HFFc6 (cell line): Measurements from ENCODE around the gene RMI2. TPM values are rescaled to one million over a fixed set of nuclear protein-coding genes. Genes with fewer than 3 reads are reported as not detected.

Source experiments
- DNase-seq: peaks from one replicate; pipeline ENCODE4 v3.0.0-alpha.2; 2018
- H3K27ac Mint-ChIP-seq: 2 replicates; pipeline ENCODE4 v1.8.0; 2020; ENCODE audit warnings: mild to moderate bottlenecking, mixed read lengths
- H3K27me3 Mint-ChIP-seq: 2 replicates; pipeline ENCODE4 v1.8.0; 2021; ENCODE audit warnings: mild to moderate bottlenecking, moderate library complexity, mixed read lengths; ENCODE audit not compliant: insufficient read depth
- H3K36me3 Mint-ChIP-seq: 2 replicates; pipeline ENCODE4 v1.8.0; 2021; ENCODE audit warnings: low read depth, mixed read lengths
- H3K4me1 Mint-ChIP-seq: 2 replicates; pipeline ENCODE4 v1.8.0; 2020; ENCODE audit warnings: low read depth, mixed read lengths
- H3K4me3 Mint-ChIP-seq: 2 replicates; pipeline ENCODE4 v1.8.0; 2020; ENCODE audit warnings: mild to moderate bottlenecking, moderate library complexity, mixed read lengths
- H3K9me3 Mint-ChIP-seq: 2 replicates; pipeline ENCODE4 v1.8.0; 2020; ENCODE audit warnings: mild to moderate bottlenecking, mixed read lengths
- CTCF ChIP-seq: fragments of 200-600 bp; sonication (generic); IDR thresholded peaks from 2 replicates; pipeline ENCODE4 v1.5.0; 2021; ENCODE audit warnings: antibody characterized with exemption, mild to moderate bottlenecking
- total RNA-seq, 6 experiments: library from RNA; stranded (reverse); fragmentation: NEBNext Ultra II Directional; extraction: Animal tissue kit (Norgen Biotek cat#: 25700); gene quantifications; 2 replicates in 1 of 6; 3 replicates in 5 of 6; pipeline ENCODE4 v1.2.3, GENCODE V29; 2021

RMI2 gene
- total RNA-seq, 6 experiments from 2014 or later = 7.3 to 16.2 (median 14.2) TPM

DNA sequence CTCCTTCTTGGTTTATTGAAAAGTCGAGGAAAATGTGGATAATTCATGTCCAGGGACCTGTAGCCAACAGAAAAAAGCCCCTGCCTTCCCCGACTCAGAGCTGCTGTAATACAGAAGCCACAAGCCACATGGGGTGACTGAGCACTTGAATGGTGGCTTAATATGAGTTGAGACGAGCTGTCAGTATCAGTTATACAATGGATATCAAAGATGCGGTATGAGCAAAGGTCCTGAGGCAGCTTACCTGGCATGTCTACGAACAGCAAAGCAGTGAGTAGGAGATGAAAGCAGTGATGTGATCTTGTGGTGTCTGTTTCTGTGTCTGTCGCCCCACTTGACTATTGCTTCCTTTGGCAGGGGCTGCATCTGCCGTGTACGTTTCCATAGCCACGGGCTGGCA is 12.2 kb upstream of the RMI2 start:
- no peak for TF ChIP-seq CTCF
- H3K4me1 Mint-ChIP-seq = peaks cover 36% of the 10 kb centered on the region
- no peaks in the 10 kb centered on the region for H3K36me3 Mint-ChIP-seq

DNA sequence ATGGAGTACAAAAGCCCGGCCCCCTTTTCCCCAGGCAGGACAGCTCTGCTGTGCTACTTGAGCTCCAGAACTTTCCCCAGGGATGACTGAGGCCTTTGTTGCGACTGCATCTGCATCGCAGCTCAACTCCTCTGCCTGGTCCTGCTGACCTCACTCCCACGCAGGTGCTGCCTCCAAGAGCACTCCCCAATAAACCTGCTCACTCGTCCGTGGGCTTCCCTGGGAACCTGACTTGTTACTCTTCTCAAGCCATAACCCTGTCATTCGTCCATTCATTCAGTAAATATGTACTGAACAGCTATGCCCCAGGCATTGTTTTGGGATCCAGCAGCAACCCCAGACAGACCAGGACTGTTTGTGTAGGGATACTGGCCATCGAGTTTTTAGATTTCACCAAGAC is 11.6 kb upstream of the RMI2 start:
- peak overlapping the region; percentile 32 for H3K27ac Mint-ChIP-seq
- H3K9me3 Mint-ChIP-seq = no peaks in the 10 kb centered on the region
- no peak for TF ChIP-seq CTCF
- no peak overlapping the region for H3K4me3 Mint-ChIP-seq
- H3K27me3 Mint-ChIP-seq = no peaks in the 10 kb centered on the region
- H3K4me1 Mint-ChIP-seq = peaks cover 30% of the 10 kb centered on the region
- peak; percentile 61 for DNase-seq
- no peaks in the 10 kb centered on the region for H3K36me3 Mint-ChIP-seq

More for the DNA sequence above, 12.2 kb upstream of the RMI2 start:
- Mint-ChIP-seq H3K27ac (no peak overlapping the region), H3K4me3 (no peak overlapping the region), H3K9me3 (no peaks in the 10 kb centered on the region), H3K27me3 (no peaks in the 10 kb centered on the region)
- no peak for DNase-seq

- no peaks in the 10 kb centered on the region for H3K9me3 Mint-ChIP-seq
- peaks cover 20% of the 10 kb centered on the region for H3K4me1 Mint-ChIP-seq
- no peak overlapping the region for H3K4me3 Mint-ChIP-seq
Measured at GRCh38 chr16:11334831-11335404, 10.3 kb upstream of the RMI2 start.

DNA sequence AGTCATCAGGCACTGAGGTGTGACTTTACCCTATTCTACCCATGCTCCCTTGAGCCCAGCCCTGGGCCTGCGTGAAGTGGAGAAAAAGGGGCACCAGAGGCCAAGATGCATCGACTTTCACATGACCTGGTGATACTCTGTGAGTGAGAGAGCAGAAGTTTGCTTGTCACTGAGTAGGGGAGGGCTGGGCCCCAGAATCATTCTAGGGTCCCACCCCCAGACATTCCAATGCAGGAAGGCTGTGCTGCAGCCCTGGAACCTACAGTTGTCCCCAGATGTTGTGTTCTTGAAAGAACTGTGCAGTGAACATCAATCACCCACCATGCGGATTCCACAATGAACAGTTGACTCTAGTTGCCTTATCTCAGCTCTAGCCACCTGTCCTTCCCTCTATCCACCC is 6.2 kb upstream of the RMI2 start:
- Mint-ChIP-seq H3K36me3 (no peaks in the 10 kb centered on the region), H3K4me3 (no peak overlapping the region), H3K27me3 (peaks cover 4% of the 10 kb centered on the region), H3K27ac (no peak overlapping the region), H3K4me1 (peaks cover 6% of the 10 kb centered on the region), H3K9me3 (no peaks in the 10 kb centered on the region)
- no peak for TF ChIP-seq CTCF
- DNase-seq = no peak

More at GRCh38 chr16:11334831-11335404, 10.3 kb upstream of the RMI2 start:
- no peak for DNase-seq
- Mint-ChIP-seq H3K27ac (no peak overlapping the region), H3K36me3 (no peaks in the 10 kb centered on the region), H3K27me3 (no peaks in the 10 kb centered on the region)
- TF ChIP-seq CTCF = no peak

GRCh38 chr16:11340710-11341109 is 4.5 kb upstream of the RMI2 start:
- no peak overlapping the region for H3K4me3 Mint-ChIP-seq
- peaks cover 4% of the 10 kb centered on the region for H3K27me3 Mint-ChIP-seq
- no peak for TF ChIP-seq CTCF
- DNase-seq = no peak
- H3K4me1 Mint-ChIP-seq = peaks cover 10% of the 10 kb centered on the region
- H3K36me3 Mint-ChIP-seq = no peaks in the 10 kb centered on the region
- no peak overlapping the region for H3K27ac Mint-ChIP-seq
- H3K9me3 Mint-ChIP-seq = no peaks in the 10 kb centered on the region

- DNase-seq = no peak
- no peaks in the 10 kb centered on the region for H3K36me3 Mint-ChIP-seq
- H3K9me3 Mint-ChIP-seq = no peaks in the 10 kb centered on the region
Measured at GRCh38 chr16:11341371-11341770, 3.9 kb upstream of the RMI2 start.

More at GRCh38 chr16:11341371-11341770, 3.9 kb upstream of the RMI2 start:
- no peak overlapping the region for H3K27ac Mint-ChIP-seq
- H3K4me1 Mint-ChIP-seq = peaks cover 10% of the 10 kb centered on the region
- no peak overlapping the region for H3K4me3 Mint-ChIP-seq
- TF ChIP-seq CTCF = no peak
- H3K27me3 Mint-ChIP-seq = peaks cover 4% of the 10 kb centered on the region
